DOHH2 (cell line): ENCODE results near the gene LAMA5.

ENCODE experiments used
- H3F3A ChIP-seq: fragments of 200-600 bp; sonication (generic), shearing (Covaris generic); 2 replicates; pipeline ENCODE4 v1.6.0; 2016; ENCODE audit warnings: antibody characterized with exemption, mild to moderate bottlenecking; ENCODE audit not compliant: control insufficient read depth, insufficient read depth
- H3K27ac ChIP-seq: fragments of 200-600 bp; sonication (generic); 2 replicates; pipeline ENCODE4 v1.5.1; 2014; ENCODE audit warnings: low read depth, mild to moderate bottlenecking, low read length, moderate library complexity
- H3K27me3 ChIP-seq: fragments of 200-600 bp; sonication (generic); 2 replicates; pipeline ENCODE4 v1.6.1; 2014; ENCODE audit warnings: mild to moderate bottlenecking, low read length, mixed read lengths; ENCODE audit not compliant: control insufficient read depth
- H3K36me3 ChIP-seq: fragments of 200-600 bp; sonication (generic); 2 replicates; pipeline ENCODE4 v1.6.1; 2014; ENCODE audit warnings: mild to moderate bottlenecking, low read length, moderate library complexity, mixed read lengths; ENCODE audit not compliant: control insufficient read depth
- H3K4me1 ChIP-seq: fragments of 200-600 bp; sonication (generic); 2 replicates; pipeline ENCODE4 v1.6.1; 2014; ENCODE audit warnings: mild to moderate bottlenecking, low read length, mixed read lengths; ENCODE audit not compliant: control insufficient read depth
- H3K4me2 ChIP-seq: fragments of 200-600 bp; sonication (generic); 2 replicates; pipeline ENCODE4 v1.6.0; 2014; ENCODE audit warnings: mild to moderate bottlenecking, low read length, moderate library complexity
- H3K4me3 ChIP-seq: fragments of 200-600 bp; sonication (generic); 2 replicates; pipeline ENCODE4 v1.5.1; 2014; ENCODE audit warnings: mild to moderate bottlenecking, low read length, mixed read lengths
- H3K79me2 ChIP-seq: fragments of 200-600 bp; sonication (generic); 2 replicates; pipeline ENCODE4 v1.6.1; 2014; ENCODE audit warnings: mild to moderate bottlenecking, low read length, mixed read lengths; ENCODE audit not compliant: control insufficient read depth
- H3K9me2 ChIP-seq: fragments of 200-600 bp; sonication (generic); replicated peaks from 2 replicates; pipeline ENCODE4 v1.6.1; 2014; ENCODE audit warnings: mild to moderate bottlenecking, low read length, mixed read lengths; ENCODE audit not compliant: control insufficient read depth
- H3K9me3 ChIP-seq: fragments of 200-600 bp; sonication (generic); 2 replicates; pipeline ENCODE4 v1.6.1; 2014; ENCODE audit warnings: antibody characterized with exemption, low read length, mixed read lengths; ENCODE audit not compliant: control insufficient read depth, insufficient read depth
- H4K20me1 ChIP-seq: fragments of 200-600 bp; sonication (generic); 2 replicates; pipeline ENCODE4 v1.6.0; 2014; ENCODE audit warnings: low read depth, mild to moderate bottlenecking, antibody characterized with exemption, low read length, moderate library complexity; ENCODE audit not compliant: control insufficient read depth, insufficient read depth
- CTCF ChIP-seq: fragments of 200-600 bp; sonication (generic); IDR thresholded peaks from one replicate; pipeline ENCODE4 v1.5.1; 2014; ENCODE audit warnings: antibody characterized with exemption, mild to moderate bottlenecking, low read depth, low read length; ENCODE audit not compliant: poor library complexity, severe bottlenecking
- EZH2phosphoT487 ChIP-seq: fragments of 200-600 bp; sonication (generic); IDR thresholded peaks from 2 replicates; pipeline ENCODE4 v1.6.1; 2017; ENCODE audit warnings: borderline replicate concordance, mild to moderate bottlenecking, antibody characterized with exemption, low read length, moderate library complexity, mixed read lengths

LAMA5 gene

GRCh38 chr20:62327726-62328495 lies 39.2 kb downstream of the LAMA5 start:
- Histone ChIP-seq H3K27me3 (no peaks in the 10 kb centered on the region), H3K4me3 (no peak overlapping the region), H3K79me2 (no peaks in the 10 kb centered on the region), H3F3A (no peaks in the 10 kb centered on the region), H3K4me2 (no peak overlapping the region), H3K4me1 (peaks cover 5% of the 10 kb centered on the region; the same call in 1 of the 2 replicates), H3K36me3 (peaks cover 15% of the 10 kb centered on the region; the same call in 1 of the 2 replicates), H3K9me3 (no peaks in the 10 kb centered on the region), H4K20me1 (no peaks in the 10 kb centered on the region), H3K9me2 (no peaks in the 10 kb centered on the region), H3K27ac (no peak overlapping the region)
- TF ChIP-seq CTCF (no peak), EZH2phosphoT487 (no peak)

- Histone ChIP-seq H3K4me3 (no peak overlapping the region), H3K4me2 (no peak overlapping the region), H3K79me2 (no peaks in the 10 kb centered on the region), H3K4me1 (peaks cover 5% of the 10 kb centered on the region; the same call in 1 of the 2 replicates), H3K9me2 (no peaks in the 10 kb centered on the region), H3K36me3 (peaks cover 14% of the 10 kb centered on the region; the same call in 1 of the 2 replicates), H3K27me3 (no peaks in the 10 kb centered on the region), H3F3A (no peaks in the 10 kb centered on the region), H4K20me1 (no peaks in the 10 kb centered on the region), H3K9me3 (no peaks in the 10 kb centered on the region), H3K27ac (no peak overlapping the region)
- TF ChIP-seq EZH2phosphoT487 (no peak), CTCF (no peak)
These were observed 40.0 kb downstream of the LAMA5 start for GRCh38 chr20:62326959-62327725.

- peaks cover 5% of the 10 kb centered on the region; the same call in 1 of the 2 replicates for H3K4me1 ChIP-seq
- no peaks in the 10 kb centered on the region for H3F3A ChIP-seq
- H3K9me3 ChIP-seq: no peaks in the 10 kb centered on the region
- H3K27ac ChIP-seq: no peak overlapping the region
- no peaks in the 10 kb centered on the region for H3K79me2 ChIP-seq
- no peaks in the 10 kb centered on the region for H3K27me3 ChIP-seq
- H4K20me1 ChIP-seq: no peaks in the 10 kb centered on the region
- H3K9me2 ChIP-seq: no peaks in the 10 kb centered on the region
- peaks cover 17% of the 10 kb centered on the region; the same call in 1 of the 2 replicates for H3K36me3 ChIP-seq
- no peak for TF ChIP-seq EZH2phosphoT487
- TF ChIP-seq CTCF: no peak
- H3K4me2 ChIP-seq: no peak overlapping the region
- no peak overlapping the region for H3K4me3 ChIP-seq
These were observed 40.6 kb downstream of the LAMA5 start for GRCh38 chr20:62326559-62326958.
